ENCODE results near the gene SFSWAP. TPM values are rescaled to one million over a fixed set of nuclear protein-coding genes. Genes with fewer than 3 reads are reported as not detected.
A peak's percentile ranks its signal among the peaks of the same experiment; 100 is the strongest.

The SFSWAP gene
- total and polyA plus RNA-seq, 7 donors, result 10.8 to 42.9 (median 27.8) TPM

DNA sequence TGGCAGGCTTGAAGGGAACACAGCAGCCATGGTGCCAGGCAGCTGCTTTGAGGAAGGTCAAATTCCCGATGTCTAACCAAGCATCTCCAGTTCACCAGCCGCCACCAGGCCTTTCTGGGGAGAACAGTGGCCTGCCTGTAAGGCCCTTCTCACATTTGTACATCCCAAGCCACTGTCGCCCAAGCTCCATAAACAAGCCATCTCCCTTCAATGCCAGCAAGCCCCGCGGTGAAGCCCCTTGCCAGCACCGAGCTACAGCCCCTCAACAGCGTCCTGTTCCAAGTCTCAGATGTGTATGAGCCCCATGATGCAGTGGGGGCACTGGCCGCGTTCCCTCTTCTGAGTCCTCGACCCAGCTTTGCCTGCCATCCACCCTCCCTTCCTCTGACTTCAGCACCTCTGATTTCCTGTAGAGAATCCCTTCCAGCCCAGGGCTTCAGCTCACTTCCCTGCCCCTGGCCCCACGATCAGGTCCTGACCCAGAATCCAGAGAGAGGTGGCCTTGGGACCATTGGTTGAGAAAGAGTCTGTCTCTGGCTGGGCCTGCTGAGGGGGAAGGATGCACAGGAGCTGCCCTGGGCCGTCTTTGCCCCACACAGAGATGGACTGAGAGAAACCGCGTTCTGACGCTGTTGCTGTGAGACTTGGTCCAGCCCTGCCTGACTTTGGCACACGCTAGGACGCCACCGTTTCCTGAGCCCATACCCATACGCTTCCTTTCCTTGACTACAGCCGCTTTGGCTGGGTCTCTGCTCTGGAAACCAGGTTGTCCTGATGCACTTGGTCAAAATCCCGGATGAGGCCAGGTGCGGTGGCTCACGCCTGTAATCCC, 115.4 kb downstream of the SFSWAP start:
- H3K27me3 ChIP-seq, result peaks cover 14 to 44% (median 35%) of the 10 kb centered on the region in 3 donors
- H3K36me3 ChIP-seq, result no peaks in the 10 kb centered on the region
- DNase-seq, result no peak
- no peaks in the 10 kb centered on the region for H3K9me3 ChIP-seq
- WGBS, 2 donors, result 76 to 82% methylated on average over 23 of the region's 23 CpGs
- intact Hi-C loops (cut with DNase I), result loop anchor here (5.0 kb wide), 1 partner anchor 219 kb away; no protein-coding TSS in a partner anchor
- TF ChIP-seq POLR2A (IDR thresholded peaks at IDR 0.05), result no peak
- no peak for TF ChIP-seq POLR2AphosphoS5 (IDR thresholded peaks at IDR 0.05)
- TF ChIP-seq, protein P1, sequence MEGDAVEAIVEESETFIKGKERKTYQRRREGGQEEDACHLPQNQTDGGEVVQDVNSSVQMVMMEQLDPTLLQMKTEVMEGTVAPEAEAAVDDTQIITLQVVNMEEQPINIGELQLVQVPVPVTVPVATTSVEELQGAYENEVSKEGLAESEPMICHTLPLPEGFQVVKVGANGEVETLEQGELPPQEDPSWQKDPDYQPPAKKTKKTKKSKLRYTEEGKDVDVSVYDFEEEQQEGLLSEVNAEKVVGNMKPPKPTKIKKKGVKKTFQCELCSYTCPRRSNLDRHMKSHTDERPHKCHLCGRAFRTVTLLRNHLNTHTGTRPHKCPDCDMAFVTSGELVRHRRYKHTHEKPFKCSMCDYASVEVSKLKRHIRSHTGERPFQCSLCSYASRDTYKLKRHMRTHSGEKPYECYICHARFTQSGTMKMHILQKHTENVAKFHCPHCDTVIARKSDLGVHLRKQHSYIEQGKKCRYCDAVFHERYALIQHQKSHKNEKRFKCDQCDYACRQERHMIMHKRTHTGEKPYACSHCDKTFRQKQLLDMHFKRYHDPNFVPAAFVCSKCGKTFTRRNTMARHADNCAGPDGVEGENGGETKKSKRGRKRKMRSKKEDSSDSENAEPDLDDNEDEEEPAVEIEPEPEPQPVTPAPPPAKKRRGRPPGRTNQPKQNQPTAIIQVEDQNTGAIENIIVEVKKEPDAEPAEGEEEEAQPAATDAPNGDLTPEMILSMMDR (IDR thresholded peaks at IDR 0.05), result no peak
- no peak for TF ChIP-seq EP300 (IDR thresholded peaks at IDR 0.05)
- H3K27ac ChIP-seq, result no peak overlapping the region
- peaks cover 0 to 43% (median 37%) of the 10 kb centered on the region in 4 donors for H3K4me1 ChIP-seq
- H3K4me3 ChIP-seq, result no peak overlapping the region

DNA sequence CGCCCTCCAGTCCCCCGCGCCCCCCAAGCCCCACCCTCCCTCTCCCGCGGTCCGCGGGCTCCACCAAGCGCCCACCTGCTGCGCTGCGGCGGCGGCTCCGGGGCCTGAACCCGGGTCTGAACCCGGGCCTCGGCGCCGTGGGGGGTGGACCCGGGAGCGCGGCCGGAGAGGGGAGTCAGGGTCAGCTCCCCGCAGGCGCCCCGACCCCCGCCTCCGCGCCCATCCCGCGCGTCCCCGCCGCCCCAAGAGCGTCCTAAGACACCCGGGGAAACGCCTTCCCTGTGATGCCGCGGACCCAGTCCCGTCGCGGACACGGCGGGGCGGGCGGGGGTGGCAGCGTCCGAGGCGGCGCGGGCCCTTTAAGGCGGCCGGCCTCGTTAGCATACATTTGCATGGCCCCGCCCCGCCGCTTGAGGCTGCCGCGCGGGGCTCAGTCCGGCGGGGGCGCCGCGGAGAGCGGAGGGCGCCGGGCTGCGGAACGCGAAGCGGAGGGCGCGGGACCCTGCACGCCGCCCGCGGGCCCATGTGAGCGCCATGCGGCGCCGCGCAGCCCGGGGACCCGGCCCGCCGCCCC, 117.2 kb downstream of the SFSWAP start, which contains the start of gene MMP17:
Gene MMP17 (plus strand): TSS at position 433 of the 574 bp plus-strand sequence. CDS start 102 bp downstream, at position 535.
- WGBS, 2 donors, result 1% methylated on average over 86 of the region's 86 CpGs
- Histone ChIP-seq H3K36me3 (no peaks in the 10 kb centered on the region), H3K27ac (peak within 1 kb of the TSS; percentile 3 to 73 (median 38)), H3K27me3 (peaks cover 18 to 52% (median 46%) of the 10 kb centered on the region in 3 donors), H3K4me1 (peaks cover 0 to 54% (median 44%) of the 10 kb centered on the region in 4 donors), H3K9me3 (no peaks in the 10 kb centered on the region), H3K4me3 (peak within 1 kb of the TSS; percentile 30 to 60 (median 46))
- intact Hi-C loops (cut with DNase I), result loop anchor here (5.0 kb wide), 1 partner anchor 221 kb away; no protein-coding TSS in a partner anchor
- TF ChIP-seq, protein P1 (IDR thresholded peaks at IDR 0.05), result no peak
- TF ChIP-seq POLR2AphosphoS5 (IDR thresholded peaks at IDR 0.05), result peak in 2 of 4 donors; percentile 26 to 43
- DNase-seq, result peak; percentile 74

DNA sequence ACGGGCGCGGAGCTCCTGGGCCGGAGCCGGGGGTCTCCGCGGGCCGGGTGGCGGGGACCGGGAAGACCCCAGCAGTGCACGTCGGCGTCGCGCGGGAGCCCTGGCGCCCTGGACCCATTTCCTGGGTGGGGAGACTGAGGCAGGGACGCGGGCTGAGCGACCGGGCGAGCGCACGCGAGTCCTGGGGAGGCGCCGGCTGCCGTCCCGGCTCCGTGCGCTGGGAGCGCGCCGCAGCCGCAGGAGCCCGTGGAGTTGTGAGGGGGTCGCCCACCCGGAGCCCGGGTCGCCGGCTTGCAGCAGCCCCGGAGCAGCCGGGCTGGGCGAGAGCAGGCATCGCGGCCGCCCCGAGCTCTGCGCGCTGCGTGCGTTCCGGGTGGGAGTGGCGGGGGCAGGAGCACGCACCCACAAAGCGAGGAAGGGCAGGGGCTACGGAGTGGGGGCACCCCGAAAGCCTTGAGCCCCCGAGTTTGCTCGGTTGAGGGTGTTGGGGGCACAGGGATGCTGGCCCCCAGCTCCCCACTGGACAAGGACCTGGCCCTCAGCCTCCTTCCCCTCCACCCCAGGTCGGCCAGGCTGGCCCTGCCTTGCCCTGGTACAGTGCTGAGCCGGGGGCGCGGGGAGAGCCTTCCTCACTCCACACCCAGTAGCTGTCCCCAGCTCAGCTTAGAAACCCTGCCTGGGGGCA, 117.9 kb downstream of the SFSWAP start:
- Histone ChIP-seq H3K4me3 (peak overlapping the region; percentile 25 to 60 (median 46)), H3K9me3 (no peaks in the 10 kb centered on the region), H3K27me3 (peaks cover 21 to 60% (median 52%) of the 10 kb centered on the region in 3 donors), H3K36me3 (no peaks in the 10 kb centered on the region), H3K4me1 (peaks cover 0 to 55% (median 44%) of the 10 kb centered on the region in 4 donors), H3K27ac (peak overlapping the region in 3 of 4 donors; percentile 23 to 73 (median 54))
- whole genome bisulfite sequencing, 2 donors, result 2% methylated on average over 64 of the region's 64 CpGs
- TF ChIP-seq POLR2AphosphoS5 (IDR thresholded peaks at IDR 0.05), result no peak
- no peak for TF ChIP-seq POLR2A (IDR thresholded peaks at IDR 0.05)
- TF ChIP-seq, protein P1 (IDR thresholded peaks at IDR 0.05), result no peak
- no peak for TF ChIP-seq EP300 (IDR thresholded peaks at IDR 0.05)
- intact Hi-C loops (cut with DNase I), result loop anchor here (5.0 kb wide), 1 partner anchor 222 kb away; no protein-coding TSS in a partner anchor
- DNase-seq, result no peak

DNA sequence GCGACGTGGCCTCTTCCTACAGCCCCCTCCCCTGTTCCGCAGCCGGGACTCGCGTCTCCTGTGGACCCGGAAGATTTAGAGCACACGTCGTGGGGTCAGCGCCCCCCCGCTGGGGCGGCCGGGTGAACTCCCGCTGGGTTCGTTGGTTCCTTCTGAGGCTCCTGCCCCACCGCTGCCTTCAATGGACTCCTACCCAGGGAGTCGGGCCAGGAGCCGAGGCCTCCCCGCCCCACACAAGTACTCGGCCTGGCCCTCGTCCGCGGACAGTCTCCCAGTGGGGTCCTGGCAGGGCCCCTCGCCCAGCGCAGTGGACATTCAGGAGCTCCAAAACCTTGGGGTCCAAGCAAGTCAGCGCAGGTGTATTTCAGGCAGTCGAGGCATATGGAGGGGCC, 118.5 kb downstream of the SFSWAP start:
- TF ChIP-seq EP300 (IDR thresholded peaks at IDR 0.05), result no peak
- TF ChIP-seq, protein P1 (IDR thresholded peaks at IDR 0.05), result no peak
- no peak for TF ChIP-seq POLR2A (IDR thresholded peaks at IDR 0.05)
- TF ChIP-seq POLR2AphosphoS5 (IDR thresholded peaks at IDR 0.05), result no peak
- H3K9me3 ChIP-seq, result no peaks in the 10 kb centered on the region
- H3K27me3 ChIP-seq, result peaks cover 21 to 65% (median 57%) of the 10 kb centered on the region in 3 donors
- 7 to 9% methylated on average over 27 of the region's 27 CpGs for WGBS, 2 donors
- peak overlapping the region; percentile 25 to 60 (median 46) for H3K4me3 ChIP-seq
- DNase-seq, result peak; percentile 76
- peak overlapping the region in 3 of 4 donors; percentile 54 to 73 (median 63) for H3K27ac ChIP-seq
- H3K4me1 ChIP-seq, result peaks cover 0 to 55% (median 44%) of the 10 kb centered on the region in 4 donors
- no peaks in the 10 kb centered on the region for H3K36me3 ChIP-seq
- intact Hi-C loops (cut with DNase I), result loop anchor here (5.0 kb wide), 1 partner anchor 222 kb away; no protein-coding TSS in a partner anchor

All from sigmoid colon (tissue), 7 donors.